ENCODE data around the gene KNDC1. TPM values are rescaled to one million over a fixed set of nuclear protein-coding genes. Genes with fewer than 3 reads are reported as not detected.

The KNDC1 gene
- total and polyA plus RNA-seq, 2 experiments from 2014 or later = 1.8 to 16.0 TPM

GRCh38 chr10:133167693-133168616 lies 7.9 kb downstream of the KNDC1 start:
- no peak for ATAC-seq
- Histone ChIP-seq H4K20me1 (replicated peaks; ENCODE audit: insufficient read depth) (no peaks in the 10 kb centered on the region), H3K4me2 (no peak overlapping the region), H3K27me3 (ENCODE audit: insufficient read depth) (no peaks in the 10 kb centered on the region), H3K36me3 (ENCODE audit: insufficient read depth) (no peaks in the 10 kb centered on the region; the same call in 1 of the 2 replicates), H3F3A (replicated peaks; ENCODE audit: low read depth) (no peaks in the 10 kb centered on the region), H3K9me2 (ENCODE audit: insufficient read depth) (no peaks in the 10 kb centered on the region), H3K27ac (ENCODE audit: low read depth) (no peak overlapping the region), H3K79me2 (replicated peaks; ENCODE audit: insufficient read depth) (no peaks in the 10 kb centered on the region), H3K4me1 (ENCODE audit: insufficient read depth) (no peaks in the 10 kb centered on the region; the same call in 1 of the 2 replicates), H3K4me3 (no peak overlapping the region), H2AFZ (no peak overlapping the region)
- no peaks in the 10 kb centered on the region for H3K9me3 Mint-ChIP-seq
- peak overlapping the region; percentile 45; the same call in 1 of the 2 replicates for H3K27ac Mint-ChIP-seq
- H3K4me3 Mint-ChIP-seq = no peak overlapping the region
- no peak for DNase-seq (ENCODE audit: low spot score)
- peaks cover 6% of the 10 kb centered on the region for H3K4me1 Mint-ChIP-seq
- peaks cover 8% of the 10 kb centered on the region for H3K27me3 Mint-ChIP-seq (ENCODE audit: insufficient read depth, low read depth, poor library complexity)
- TF ChIP-seq NANOG (IDR thresholded peaks at IDR 0.05; ENCODE audit: borderline replicate concordance) = no peak
- no peak for TF ChIP-seq EZH2 (IDR thresholded peaks at IDR 0.05; ENCODE audit: low read depth, unreplicated experiment)
- TF ChIP-seq ETS1 (IDR thresholded peaks at IDR 0.05) = no peak
- no peak for TF ChIP-seq CTCF (conservative IDR thresholded peaks at IDR 0.05; ENCODE audit: low read depth in 2 of 2)
- TF ChIP-seq REST (IDR thresholded peaks at IDR 0.05; ENCODE audit: unreplicated experiment) = no peak
- TF ChIP-seq ZNF462 (CRISPR knock-in tag; IDR thresholded peaks at IDR 0.05) = no peak
- no peak for TF ChIP-seq ZNF114 (CRISPR knock-in tag; IDR thresholded peaks at IDR 0.05)
- no peak for TF ChIP-seq JUNB (IDR thresholded peaks at IDR 0.05; ENCODE audit: unreplicated experiment)
- no peak for TF ChIP-seq STAT1 (IDR thresholded peaks at IDR 0.05; ENCODE audit: unreplicated experiment)
- no peak for TF ChIP-seq POLR2AphosphoS5 (IDR thresholded peaks at IDR 0.05; ENCODE audit: low read depth)
- TF ChIP-seq CREB1 (CRISPR knock-in tag; IDR thresholded peaks at IDR 0.05; ENCODE audit: low read depth) = no peak
- H3K36me3 Mint-ChIP-seq (ENCODE audit: low read depth) = peaks cover 14% of the 10 kb centered on the region; the same call in 2 of the 3 replicates

Measured in GM23338 (cell line).